ENCODE data around the gene MED20.
A peak's percentile ranks its signal among the peaks of the same experiment; 100 is the strongest.

GRCh38 chr6:41936073-41936837 is 15.3 kb upstream of the MED20 start:
- TF ChIP-seq EP300 (IDR thresholded peaks at IDR 0.05) (no peak), CTCF (IDR thresholded peaks at IDR 0.05) (peak; percentile 71 to 90 (median 73))

Data from esophagus muscularis mucosa (tissue), 3 donors.